Activated effector memory CD4-positive, alpha-beta T cell treated with Interleukin-2 at 50 U/mL for 16 hours (primary cell): ENCODE results near the gene BCAR3.
"Not testable (repeated sequence)": the region's sequence is repeated elsewhere in the genome, so short reads cannot be mapped to it uniquely, and the experiment has no call there.

Experiments used
- DNase-seq: peaks from one replicate; pipeline ENCODE4 v3.0.0-alpha.2; 2020

BCAR3 gene

GRCh38 chr1:93704052-93704451, 22.4 kb upstream of the BCAR3 start:
- no peak for DNase-seq

DNA sequence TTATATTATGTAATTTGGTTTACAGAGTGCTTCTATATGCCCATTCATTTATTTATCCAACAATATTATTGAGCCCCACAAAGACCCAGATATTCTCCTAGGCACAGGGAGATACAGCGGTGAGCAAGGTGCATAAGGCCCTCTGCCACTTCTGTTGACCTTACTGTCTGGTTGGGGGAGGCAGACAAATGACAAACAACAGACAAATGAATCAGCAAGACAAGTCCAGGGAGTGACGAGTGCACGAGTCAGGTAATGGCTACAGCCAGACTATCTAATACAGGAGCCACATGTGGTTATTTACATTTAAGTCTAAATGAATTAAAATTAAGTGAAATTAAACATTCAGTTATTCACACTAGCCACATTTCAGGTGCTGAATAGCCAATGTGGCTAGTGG, 22.0 kb upstream of the BCAR3 start:
- DNase-seq: no peak

- DNase-seq: no peak
These were observed 21.2 kb upstream of the BCAR3 start for GRCh38 chr1:93702828-93703183.

- DNase-seq: no peak
These were observed 20.6 kb upstream of the BCAR3 start for GRCh38 chr1:93702111-93702827.

GRCh38 chr1:93701629-93702028, 20.0 kb upstream of the BCAR3 start:
- DNase-seq: no peak

DNA sequence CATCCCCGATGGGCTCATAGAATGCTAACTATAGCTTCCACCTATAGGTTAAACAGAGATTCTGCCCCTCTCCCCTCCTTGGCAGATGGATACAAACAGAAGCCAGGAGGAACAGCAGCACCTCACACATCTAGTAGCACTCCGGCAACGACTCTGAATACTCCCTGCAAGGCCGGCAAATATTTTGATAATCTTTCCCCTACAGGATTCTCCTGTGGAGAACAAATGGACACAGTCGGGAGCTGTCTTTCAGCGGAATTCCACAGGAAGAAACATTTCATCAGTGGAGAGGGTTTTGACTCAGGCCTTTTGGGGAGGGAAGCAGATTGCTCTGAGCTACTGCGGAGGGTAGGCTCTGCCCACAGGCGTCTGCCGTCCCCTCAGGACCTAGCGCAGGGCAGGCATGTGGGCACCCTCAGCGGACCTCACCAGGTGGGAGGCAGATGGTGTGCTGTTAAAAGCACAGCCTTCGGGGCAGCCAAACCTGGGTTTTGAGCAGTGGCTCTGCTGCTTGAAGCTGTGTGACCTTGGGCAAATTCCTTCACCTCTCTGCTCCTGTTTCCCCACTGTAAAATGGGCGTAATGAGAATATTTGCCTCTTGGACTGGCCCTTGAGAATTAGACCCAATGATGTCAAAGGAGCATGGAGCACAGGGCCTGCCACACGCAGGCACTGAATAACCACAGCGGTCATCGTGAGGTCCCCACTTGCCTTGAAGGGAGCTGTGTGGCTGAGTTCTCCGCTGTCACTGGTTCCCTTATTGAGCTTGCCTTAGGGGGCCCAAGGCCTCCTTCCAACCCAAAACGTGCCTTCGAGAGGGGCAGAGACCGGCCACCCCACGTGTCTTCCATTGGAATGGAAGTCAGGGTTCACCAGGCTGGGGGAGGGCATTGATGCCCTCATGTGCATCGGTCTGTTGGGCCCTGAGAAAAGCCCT, 19.2 kb upstream of the BCAR3 start:
- DNase-seq: no peak

DNA sequence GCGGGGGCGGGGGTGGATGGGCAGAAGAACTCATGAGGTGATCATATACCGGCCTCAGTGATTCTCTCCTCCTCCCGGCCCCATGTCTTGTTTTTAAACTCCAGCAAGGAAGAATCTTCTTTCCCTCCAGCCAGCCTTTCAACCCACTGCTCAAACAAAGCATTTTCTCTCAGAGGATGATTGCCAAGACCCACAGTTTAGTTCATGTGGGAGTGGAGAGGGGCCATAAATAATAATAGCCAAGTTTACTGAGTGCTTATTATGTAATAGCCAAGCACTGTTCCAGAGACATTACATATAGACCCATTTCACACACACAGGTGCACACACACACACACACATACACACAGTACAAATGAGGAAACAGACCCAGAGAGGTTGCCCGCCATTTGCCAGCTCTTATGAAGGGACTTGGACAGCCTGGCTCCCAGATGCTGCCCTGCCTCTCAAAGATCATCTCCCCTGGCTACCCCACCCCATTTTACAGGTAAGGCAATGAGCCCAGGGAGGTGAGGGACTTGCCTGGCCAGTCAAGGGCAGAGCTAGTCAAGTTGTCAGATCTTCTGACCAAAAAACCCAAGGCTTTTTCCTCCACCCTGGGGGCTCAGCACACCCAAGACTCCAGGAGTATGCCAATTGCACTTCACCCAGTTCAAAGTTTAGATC, 18.0 kb upstream of the BCAR3 start:
- no peak for DNase-seq

DNA sequence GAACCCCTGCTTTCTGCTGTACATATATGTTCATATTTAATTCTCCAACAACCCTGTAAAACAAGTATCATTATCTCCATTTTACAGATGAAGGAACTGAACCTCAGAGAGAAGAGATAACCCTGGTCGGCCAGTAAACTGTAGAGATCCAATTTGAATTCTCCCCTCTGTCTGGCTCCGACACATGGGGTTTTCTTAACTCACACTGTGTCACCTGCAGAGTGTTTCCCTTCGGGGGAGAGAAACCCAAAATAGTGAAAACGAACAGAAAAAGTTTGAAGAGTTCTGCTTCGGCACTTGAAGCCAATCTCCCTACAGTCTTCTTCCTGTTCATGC, 17.4 kb upstream of the BCAR3 start:
- no peak for DNase-seq

DNA sequence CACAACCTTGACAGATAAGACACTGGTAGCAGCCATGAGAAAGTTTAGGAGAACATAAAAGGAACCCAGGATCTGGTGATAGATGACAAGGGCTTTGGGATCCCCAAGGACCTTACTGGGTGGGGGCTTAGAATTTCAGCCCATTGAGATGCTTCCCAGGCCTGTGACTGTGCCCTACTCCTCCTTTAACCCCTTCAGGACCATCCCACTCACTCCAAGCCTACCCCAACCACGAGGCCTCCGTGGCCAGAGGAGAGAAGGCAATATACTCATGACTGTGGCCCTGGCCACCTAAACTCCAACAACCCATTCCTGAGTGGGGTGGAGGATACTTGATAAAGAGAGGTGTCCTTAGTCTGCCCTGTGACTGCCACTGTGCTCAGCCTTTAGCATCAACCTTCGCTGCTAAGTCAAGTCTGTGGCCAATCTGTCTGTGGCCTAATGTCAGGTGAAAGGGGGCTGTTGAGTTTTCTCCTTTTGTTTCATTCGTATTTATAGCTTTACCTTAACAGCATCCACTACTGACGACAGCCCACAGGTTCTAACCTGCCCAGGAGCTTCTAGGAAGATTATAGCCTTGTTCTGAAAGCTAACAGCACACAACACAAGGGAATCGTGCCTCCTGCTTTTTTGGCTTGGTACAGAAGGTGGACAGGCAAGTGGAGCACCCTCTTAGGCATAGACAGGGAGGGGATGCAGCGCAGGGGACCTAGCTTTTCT, 16.9 kb upstream of the BCAR3 start:
- no peak for DNase-seq

GRCh38 chr1:93697566-93697965, 15.9 kb upstream of the BCAR3 start:
- not testable (repeated sequence) for DNase-seq

DNA sequence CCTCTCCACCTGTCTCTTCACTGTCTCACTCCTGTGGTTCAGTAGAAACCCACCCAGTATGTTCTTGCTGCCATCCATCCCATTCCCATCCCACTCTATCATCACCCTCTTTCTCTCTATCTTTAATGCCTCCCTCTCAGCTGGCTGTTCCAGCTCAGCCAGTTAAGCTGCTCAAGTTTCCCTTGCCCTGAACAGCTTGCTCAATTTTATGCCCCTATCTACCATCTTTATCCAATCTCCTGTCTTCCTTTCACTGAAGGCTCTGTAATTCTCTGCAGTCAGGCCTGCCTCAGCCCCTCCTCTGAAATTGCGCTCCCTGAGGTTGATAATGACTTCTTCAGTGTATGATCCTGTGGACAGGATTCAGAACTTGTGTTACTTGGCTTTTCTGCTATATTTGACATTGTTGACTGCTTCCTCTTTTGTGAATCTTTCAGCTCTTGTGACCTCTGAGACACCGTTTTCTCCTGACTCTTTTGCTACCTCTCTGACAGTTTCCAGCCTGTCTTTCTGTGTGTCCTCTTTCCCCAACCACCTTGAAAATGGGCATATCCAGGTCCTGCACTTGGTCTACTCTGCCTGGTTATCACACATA, 13.9 kb upstream of the BCAR3 start:
- no peak for DNase-seq

- DNase-seq: no peak
These were observed 13.2 kb upstream of the BCAR3 start for GRCh38 chr1:93694819-93695218.

GRCh38 chr1:93694039-93694438, 12.4 kb upstream of the BCAR3 start:
- DNase-seq: no peak

GRCh38 chr1:93692983-93693591, 11.4 kb upstream of the BCAR3 start:
- no peak for DNase-seq

GRCh38 chr1:93692451-93692861, 10.8 kb upstream of the BCAR3 start:
- no peak for DNase-seq

- DNase-seq: no peak
These were observed 10.4 kb upstream of the BCAR3 start for GRCh38 chr1:93692026-93692425.

DNA sequence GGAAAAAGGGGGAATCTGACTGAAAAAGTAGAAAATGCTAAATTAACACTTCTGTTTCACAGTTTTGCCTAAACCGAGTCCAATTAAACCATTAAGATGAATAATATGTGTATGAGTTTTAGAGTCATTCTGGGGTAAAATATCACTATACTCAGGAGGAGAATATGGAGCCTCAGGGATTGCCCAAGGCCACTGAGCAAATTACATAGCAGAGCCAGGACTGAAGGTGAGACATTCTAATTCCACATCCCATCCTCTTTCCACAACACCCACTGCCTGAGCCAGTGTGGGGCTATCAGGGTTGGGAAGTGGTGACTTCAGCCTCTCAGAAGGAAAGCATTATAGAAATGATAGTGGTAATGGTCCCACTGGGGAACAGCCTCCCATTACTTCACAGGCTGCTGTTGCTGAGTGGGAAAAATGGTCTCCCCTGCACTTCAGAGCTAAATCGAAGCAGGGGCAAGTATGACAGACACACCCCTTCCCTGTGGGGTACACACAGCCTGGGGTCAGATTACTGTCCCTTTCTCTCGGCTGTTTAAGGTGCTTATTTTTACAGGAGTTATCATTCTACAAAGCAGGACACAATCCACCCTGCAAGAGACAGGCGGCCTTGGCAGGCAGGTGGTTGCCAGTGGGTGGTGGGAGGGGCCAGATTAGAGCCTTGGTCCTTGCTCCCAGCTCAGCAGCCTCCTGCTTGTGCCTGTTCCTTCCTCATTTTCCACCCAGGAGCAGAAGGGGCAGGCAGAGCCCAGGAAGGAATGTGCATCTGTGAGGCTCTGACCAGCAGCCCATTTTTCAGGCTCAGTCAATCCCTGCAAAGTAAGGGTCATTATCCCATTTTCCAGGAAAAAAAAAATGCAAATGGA, 9.5 kb upstream of the BCAR3 start:
- DNase-seq: no peak

- DNase-seq: no peak
These were observed 8.7 kb upstream of the BCAR3 start for GRCh38 chr1:93690341-93690740.

GRCh38 chr1:93689521-93690223, 8.0 kb upstream of the BCAR3 start:
- no peak for DNase-seq

DNA sequence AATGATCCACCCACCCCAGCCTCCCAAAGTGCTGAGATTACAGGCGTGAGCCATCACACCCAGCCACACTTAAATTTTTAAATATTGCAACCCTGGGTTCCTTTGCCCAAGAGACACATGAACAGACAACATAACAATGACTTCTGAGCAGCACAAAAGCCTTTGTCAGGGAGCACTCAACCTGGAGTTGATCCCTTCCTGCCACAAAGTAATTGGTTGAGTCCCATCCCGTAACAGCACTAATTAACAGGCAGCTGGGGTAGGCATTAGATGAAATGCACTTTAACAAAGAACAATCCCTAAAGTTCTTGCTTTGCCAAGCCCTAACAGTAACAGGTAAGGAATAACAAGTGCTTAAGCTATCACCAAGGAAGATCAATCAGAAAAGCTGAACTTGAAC, 5.9 kb upstream of the BCAR3 start:
- DNase-seq: no peak
